K562 (cell line): Measurements from ENCODE around the gene SIK3. TPM values are rescaled to one million over a fixed set of nuclear protein-coding genes. Genes with fewer than 3 reads are reported as not detected.
A peak's percentile ranks its signal among the peaks of the same experiment; 100 is the strongest.

Experiments
- ATAC-seq: fragments of 200-7000 bp; cut with Tn5 transposase; 3 replicates; pipeline ENCODE4 v1.9.1; 2020; ENCODE audit warnings: moderate library complexity
- BruUV-seq: library from RNA; stranded (reverse); fragments of 400-500 nt; replicated peaks from 2 replicates; lab custom pipeline; 2021; lab: Mats Ljungman, UMichigan
- CTCF ChIA-PET: fragments of 300-600 bp; formaldehyde crosslinking; extraction: SDS; loops from one replicate; lab custom pipeline; 2021; ENCODE audit warnings: low intra/inter-chr PET ratio; lab: Yijun Ruan, JAX
- POLR2A ChIA-PET: fragments of 300-600, 350-650 bp; sonication (Branson Sonifier 250); formaldehyde crosslinking; extraction: SDS; loops from one replicate; lab custom pipeline; 2021; ENCODE audit warnings: antibody characterized with exemption, inconsistent platforms; lab: Yijun Ruan, JAX
- DNase-seq, 4 experiments: peaks; one replicate each; pipeline versions ENCODE4 v3.0.0 to v3.0.0-alpha.2; 2011 to 2018; ENCODE audit warnings: low spot score in 3 of 4, mixed read lengths in 3 of 4; ENCODE audit errors: extremely low read depth in 1 of 4
- FAIRE-seq: peaks from 2 replicates; lab custom pipeline; 2011; peaks lifted over from hg19 to GRCh38; lab: Jason Lieb, UNC
- H2AFZ ChIP-seq: 2 replicates; pipeline ENCODE4 v1.6.0; 2011; ENCODE audit warnings: low read depth, low read length, control low read depth, inconsistent platforms
- H3K27ac ChIP-seq: fragments of 200-600 bp; 3 replicates; pipeline ENCODE4 v1.8.0; 2011; ENCODE audit warnings: low read depth, mild to moderate bottlenecking, control low read depth, inconsistent platforms, low read length, moderate library complexity, mixed read lengths; ENCODE audit errors: extremely low read depth
- H3K27me3 ChIP-seq, 2 experiments: fragments of 300-600 bp in 1 of 2; 2 replicates in 1 of 2; 3 replicates in 1 of 2; pipeline versions ENCODE4 v1.6.0 to v1.8.0; 2011; ENCODE audit warnings: inconsistent platforms in 2 of 2, low read length in 2 of 2, mild to moderate bottlenecking in 1 of 2, mixed read lengths in 1 of 2, moderate library complexity in 1 of 2; ENCODE audit not compliant: control insufficient read depth in 2 of 2, insufficient read depth in 2 of 2
- H3K36me3 ChIP-seq: fragments of 300-600 bp; 3 replicates; pipeline ENCODE4 v1.8.0; 2011; ENCODE audit warnings: mild to moderate bottlenecking, low read length, inconsistent platforms; ENCODE audit not compliant: control insufficient read depth, insufficient read depth
- H3K4me1 ChIP-seq, 2 experiments: fragments of 200-600 bp in 1 of 2; replicated peaks in 1 of 2; 2 replicates in 1 of 2; 3 replicates in 1 of 2; pipeline versions ENCODE4 v1.5.1 to v1.8.0; 2011; ENCODE audit warnings: inconsistent platforms in 2 of 2, low read length in 2 of 2, mild to moderate bottlenecking in 1 of 2, mixed read lengths in 1 of 2, moderate library complexity in 1 of 2; ENCODE audit not compliant: control insufficient read depth in 2 of 2, insufficient read depth in 2 of 2
- H3K4me2 ChIP-seq: 2 replicates; pipeline ENCODE4 v1.6.1; 2011; ENCODE audit warnings: low read length, control low read depth, inconsistent platforms, mixed read lengths; ENCODE audit not compliant: insufficient read depth
- H3K4me3 ChIP-seq: fragments of 200-600 bp; sonication (generic), shearing (Covaris generic); 2 replicates; pipeline ENCODE4 v1.5.1; 2016; ENCODE audit warnings: control low read depth, inconsistent platforms
- H3K79me2 ChIP-seq: fragments of 200-600 bp; 3 replicates; pipeline ENCODE4 v1.8.0; 2011; ENCODE audit warnings: low read length, inconsistent platforms; ENCODE audit not compliant: control insufficient read depth, insufficient read depth
- H3K9ac ChIP-seq, 2 experiments: 2 replicates each; pipeline versions ENCODE4 v1.6.0 to v1.6.1; 2011; ENCODE audit warnings: low read depth in 2 of 2, low read length in 2 of 2, control low read depth in 1 of 2, inconsistent platforms in 1 of 2, mild to moderate bottlenecking in 1 of 2, mixed read lengths in 1 of 2; ENCODE audit not compliant: insufficient read depth in 1 of 2
- H3K9me1 ChIP-seq: one replicate; pipeline ENCODE4 v1.6.0; 2011; ENCODE audit warnings: inconsistent platforms, mild to moderate bottlenecking, low read length, moderate library complexity; ENCODE audit not compliant: control insufficient read depth, insufficient read depth
- H3K9me3 ChIP-seq: replicated peaks from 2 replicates; pipeline ENCODE4 v1.5.1; 2011; ENCODE audit warnings: low read depth, low read length, inconsistent platforms; ENCODE audit not compliant: control insufficient read depth, insufficient read depth
- H4K20me1 ChIP-seq: replicated peaks from 2 replicates; pipeline ENCODE4 v1.6.1; 2011; ENCODE audit warnings: low read length, inconsistent platforms, mixed read lengths; ENCODE audit not compliant: control insufficient read depth, insufficient read depth
- ARHGAP35 ChIP-seq: fragments of 450-650 bp; IDR thresholded peaks from 2 replicates; pipeline ENCODE4 v1.6.1; 2018; ENCODE audit not compliant: partially characterized antibody
- CEBPB ChIP-seq: fragments of 450-650 bp; IDR thresholded peaks from 2 replicates; pipeline ENCODE4 v1.6.1; 2016; ENCODE audit warnings: missing genetic modification characterization, missing compliant biosample characterization
- CREM ChIP-seq: IDR thresholded peaks from 2 replicates; pipeline ENCODE4 v1.6.1; 2014; ENCODE audit warnings: antibody characterized with exemption, low read depth
- MXI1 ChIP-seq: IDR thresholded peaks from 2 replicates; pipeline ENCODE4 v1.6.1; 2011; ENCODE audit warnings: low read depth, mild to moderate bottlenecking, improper control_type of control experiment, low read length
- NR2C1 ChIP-seq, 2 experiments: fragments of 450-650 bp; IDR thresholded peaks; 2 replicates each; pipeline ENCODE4 v1.6.1; 2017; ENCODE audit warnings: mild to moderate bottlenecking in 2 of 2, antibody characterized with exemption in 1 of 2, inconsistent platforms in 1 of 2, missing compliant biosample characterization in 1 of 2, missing genetic modification characterization in 1 of 2
- WGBS: fragments of 100-300 bp; shearing (Covaris generic); methylation state at CpG from one replicate; pipeline ENCODE4 v1.1.6; 2016; ENCODE audit warnings: low coverage, mixed read lengths; ENCODE audit not compliant: insufficient coverage; ENCODE audit errors: missing lambda C conversion rate; 5-methylcytosine and 5-hydroxymethylcytosine counted together
- in situ Hi-C: fragments of 300-500 bp; cut with MboI; formaldehyde crosslinking; loops from 4 replicates; pipeline ENCODE4 v1.15.0; 2018; ENCODE audit warnings: inconsistent platforms, mixed read lengths
- intact Hi-C: fragments of 100-400 bp; cut with micrococcal nuclease; formaldehyde crosslinking; loops from 2 replicates; pipeline ENCODE4 v1.14.2; 2022
- polyA plus RNA-seq, 8 experiments: library from polyadenylated mRNA; depleted of rRNA in 4 of 8; stranded (reverse) in 5 of 8; unstranded in 3 of 8; fragments of >200 nt; fragmentation: Nextera tagmentation in 2 of 8; fragmentation: Illumina TruSeq in 1 of 8; extraction: Ambion mirVana in 2 of 8; extraction: Trizol in 1 of 8; gene quantifications; 2 replicates each; pipeline versions ENCODE4 v1.2.1 to v1.2.3, GENCODE V29; 2011 to 2014; ENCODE audit warnings: inconsistent platforms in 1 of 8, missing spikeins in 1 of 8
- total RNA-seq, 7 experiments: library from RNA; depleted of rRNA in 6 of 7; stranded (reverse); fragments of >200 nt in 6 of 7; fragmentation: Illumina TruSeq in 2 of 7; extraction: Trizol in 2 of 7; gene quantifications; 2 replicates each; pipeline versions ENCODE4 v1.2.1 to v1.2.3, GENCODE V29; 2011 to 2021; ENCODE audit warnings: low replicate concordance in 1 of 7

SIK3 gene
- total and polyA plus RNA-seq, 9 of the 15 experiments (the other 6 are each of a cell fraction or from before 2014, with no cell fraction given), result 1.6 to 21.6 (median 8.0) TPM

DNA sequence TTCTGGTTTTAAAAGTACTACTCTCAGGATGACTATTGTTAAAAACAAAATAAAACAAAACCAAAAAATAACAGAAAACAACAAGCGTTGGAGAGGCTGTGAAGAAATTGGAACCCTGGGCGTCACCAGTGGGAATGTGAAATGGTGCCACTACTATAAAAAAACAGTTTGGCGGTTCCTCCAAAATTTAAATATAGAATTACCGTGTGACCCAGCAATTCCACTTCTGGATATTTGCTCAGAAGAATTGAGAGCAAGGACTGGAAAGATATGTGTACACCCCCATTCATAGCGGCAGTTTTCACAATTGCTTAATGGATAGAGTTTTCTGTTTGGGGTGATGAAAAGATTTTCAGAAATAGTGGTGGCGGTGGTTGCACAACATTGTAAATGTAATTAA is 283.7 kb downstream of the SIK3 start:
- 40% methylated on average over 6 of the region's 6 CpGs for WGBS
- in situ Hi-C loops, result no loop called here
- no peak for FAIRE-seq

DNA sequence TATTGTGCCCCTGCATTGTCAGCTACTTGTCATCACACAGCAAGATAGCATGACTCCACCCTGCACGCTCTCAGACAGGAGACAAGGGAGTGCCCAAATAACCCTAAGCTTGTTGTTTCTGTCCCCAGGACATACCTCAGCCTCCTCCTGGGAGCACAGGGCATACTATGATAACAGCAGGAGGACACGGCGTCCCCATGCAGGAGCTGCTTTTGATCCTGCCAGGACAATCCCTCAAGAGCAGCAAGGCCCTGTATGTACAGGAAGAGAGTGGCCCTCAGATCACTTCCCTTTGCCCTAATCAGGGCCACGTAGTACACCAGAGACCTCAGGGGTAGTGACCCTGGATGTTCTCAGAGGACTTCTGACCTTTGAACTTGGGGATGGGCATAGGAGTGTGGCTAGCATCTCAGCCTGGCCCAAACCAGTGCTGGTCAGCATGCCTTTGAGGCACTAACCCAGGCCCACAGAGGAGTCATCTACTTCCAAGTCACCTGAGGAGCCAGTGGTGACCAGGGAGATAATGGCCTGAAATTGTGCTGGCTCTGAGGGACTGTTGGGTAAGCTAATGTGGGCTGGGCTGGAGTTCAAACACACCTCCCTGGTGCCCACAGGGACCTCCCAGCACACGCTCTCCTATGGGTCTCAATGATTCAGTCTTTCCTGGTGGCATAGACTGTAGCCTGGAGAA is 284.3 kb downstream of the SIK3 start:
- Histone ChIP-seq H3K4me2 (no peak overlapping the region; the same call in 1 of the 2 replicates), H4K20me1 (no peaks in the 10 kb centered on the region), H2AFZ (peak overlapping the region; percentile 59), H3K4me1 (peaks cover 3 to 7% of the 10 kb centered on the region in 2 experiments; a peak in 3 of 5 replicates), H3K79me2 (no peaks in the 10 kb centered on the region), H3K9me1 (no peaks in the 10 kb centered on the region), H3K4me3 (no peak overlapping the region), H3K9me3 (no peaks in the 10 kb centered on the region), H3K27me3 (peaks cover 0 to under 1% of the 10 kb centered on the region in 2 experiments; a peak in 3 of 5 replicates), H3K27ac (no peak overlapping the region), H3K9ac (0 out of 4 replicates have a peak overlapping the region, but pooled peaks of 1 of the 2 experiments have one; percentile 14), H3K36me3 (no peaks in the 10 kb centered on the region)
- ChIA-PET POLR2A (interaction anchor here (0.6 to 1.2 kb wide), 3 partner anchors 9 to 81 kb away, joined by 3 to 4 read pairs (median 4); no protein-coding TSS in a partner anchor), CTCF (no interaction called here)
- peak; percentile 60 for TF ChIP-seq NR2C1 (IDR thresholded peaks at IDR 0.05)
- peak; percentile 63 for TF ChIP-seq NR2C1 (tag; IDR thresholded peaks at IDR 0.05)
- no peak for TF ChIP-seq MXI1
- TF ChIP-seq CREM, result 0 out of 2 replicates have a peak, but pooled peaks have one; percentile 1
- peak; percentile 53 for ATAC-seq
- 26% methylated on average over 5 of the region's 5 CpGs for WGBS
- no TSS peak for BruUV-seq
- in situ Hi-C loops, result no loop called here
- no peak for DNase-seq
- intact Hi-C loops, result no loop called here
- FAIRE-seq, result no peak

More for the DNA sequence above, 283.7 kb downstream of the SIK3 start:
- no peaks in the 10 kb centered on the region for H3K9me3 ChIP-seq
- peaks cover 3 to 7% of the 10 kb centered on the region in 2 experiments; a peak in 3 of 5 replicates for H3K4me1 ChIP-seq
- DNase-seq, result no peak
- no peaks in the 10 kb centered on the region for H3K36me3 ChIP-seq
- no peak overlapping the region for H3K9ac ChIP-seq
- H4K20me1 ChIP-seq, result no peaks in the 10 kb centered on the region
- no peak for ATAC-seq
- no peak overlapping the region for H3K4me2 ChIP-seq
- H3K27me3 ChIP-seq, result no peaks in the 10 kb centered on the region; a peak in 1 of 5 replicates
- ChIA-PET CTCF (no interaction called here), POLR2A (interaction anchor here (1.2 kb wide), 1 partner anchor 9 kb away, joined by 4 read pairs; no protein-coding TSS in a partner anchor)
- H2AFZ ChIP-seq, result 0 out of 2 replicates have a peak overlapping the region, but pooled peaks have one; percentile 33
- no peaks in the 10 kb centered on the region for H3K79me2 ChIP-seq
- intact Hi-C loops, result no loop called here
- TF ChIP-seq ARHGAP35 (no peak), CEBPB (tag) (peak; percentile 11; the same call in 1 of the 2 replicates)
- TF ChIP-seq, all 486 proteins: peak for 1
- no TSS peak for BruUV-seq
- H3K9me1 ChIP-seq, result no peaks in the 10 kb centered on the region
- H3K4me3 ChIP-seq, result no peak overlapping the region
- H3K27ac ChIP-seq, result no peak overlapping the region
